H9 (cell line): Measurements from ENCODE around the gene CDC37. TPM values are rescaled to one million over a fixed set of nuclear protein-coding genes. Genes with fewer than 3 reads are reported as not detected.

Experiments
- DNase-seq: peaks from one replicate; pipeline ENCODE4 v3.0.0-alpha.2; 2017
- H2AFZ ChIP-seq: one replicate; pipeline ENCODE4 v1.6.1; 2013; ENCODE audit warnings: mild to moderate bottlenecking, low read length, control low read depth, moderate library complexity
- H2AK5ac ChIP-seq: 2 replicates; pipeline ENCODE4 v1.6.1; 2013; ENCODE audit warnings: low read length, control low read depth, mixed read lengths; ENCODE audit not compliant: insufficient read length
- H2BK120ac ChIP-seq: one replicate; pipeline ENCODE4 v1.6.1; 2013; ENCODE audit warnings: low read depth, mild to moderate bottlenecking, low read length, control low read depth, inconsistent platforms; ENCODE audit not compliant: poor library complexity, severe bottlenecking
- H2BK12ac ChIP-seq: 2 replicates; pipeline ENCODE4 v1.6.1; 2013; ENCODE audit warnings: low read length, control low read depth, mixed read lengths, low read depth; ENCODE audit not compliant: insufficient read length
- H2BK15ac ChIP-seq: 2 replicates; pipeline ENCODE4 v1.6.1; 2013; ENCODE audit warnings: low read depth, low read length, control low read depth
- H2BK20ac ChIP-seq: one replicate; pipeline ENCODE4 v1.6.1; 2013; ENCODE audit warnings: low read depth, mild to moderate bottlenecking, low read length, control low read depth, inconsistent platforms; ENCODE audit not compliant: poor library complexity, severe bottlenecking
- H2BK5ac ChIP-seq: 2 replicates; pipeline ENCODE4 v1.6.1; 2013; ENCODE audit warnings: low read length, control low read depth, mixed read lengths; ENCODE audit not compliant: insufficient read length
- H3K14ac ChIP-seq: 2 replicates; pipeline ENCODE4 v1.6.1; 2013; ENCODE audit warnings: low read length, control low read depth; ENCODE audit not compliant: insufficient read depth
- H3K18ac ChIP-seq: 2 replicates; pipeline ENCODE4 v1.6.1; 2013; ENCODE audit warnings: low read depth, mild to moderate bottlenecking, mixed read lengths, low read length, control low read depth; ENCODE audit not compliant: insufficient read length
- H3K23ac ChIP-seq: 2 replicates; pipeline ENCODE4 v1.6.1; 2013; ENCODE audit warnings: low read length, control low read depth, mixed read lengths, low read depth; ENCODE audit not compliant: insufficient read length
- H3K23me2 ChIP-seq: 2 replicates; pipeline ENCODE4 v1.6.1; 2013; ENCODE audit warnings: low read depth, mild to moderate bottlenecking, mixed read lengths, low read length, control low read depth; ENCODE audit not compliant: insufficient read length, poor library complexity, severe bottlenecking
- H3K27ac ChIP-seq: 2 replicates; pipeline ENCODE4 v1.5.1; 2013; ENCODE audit warnings: low read length, control low read depth, mixed read lengths, low read depth; ENCODE audit not compliant: insufficient read length
- H3K27me3 ChIP-seq: 2 replicates; pipeline ENCODE4 v1.6.1; 2013; ENCODE audit warnings: low read length, control low read depth, inconsistent platforms; ENCODE audit not compliant: insufficient read depth
- H3K4ac ChIP-seq: 2 replicates; pipeline ENCODE4 v1.6.1; 2013; ENCODE audit warnings: low read depth, mild to moderate bottlenecking, control low read depth, inconsistent platforms, low read length, moderate library complexity
- H3K4me1 ChIP-seq: 2 replicates; pipeline ENCODE4 v1.6.1; 2013; ENCODE audit warnings: low read length, control low read depth, inconsistent platforms; ENCODE audit not compliant: insufficient read depth
- H3K4me2 ChIP-seq: 2 replicates; pipeline ENCODE4 v1.6.1; 2013; ENCODE audit warnings: low read length, control low read depth, mixed read lengths; ENCODE audit not compliant: insufficient read length, insufficient read depth
- H3K56ac ChIP-seq: 2 replicates; pipeline ENCODE4 v1.6.1; 2013; ENCODE audit warnings: low read depth, mild to moderate bottlenecking, mixed read lengths, low read length, control low read depth; ENCODE audit not compliant: insufficient read length
- H3K79me1 ChIP-seq: 2 replicates; pipeline ENCODE4 v1.6.1; 2013; ENCODE audit warnings: low read depth, mild to moderate bottlenecking, moderate library complexity, low read length, control low read depth, inconsistent platforms; ENCODE audit not compliant: insufficient read depth, poor library complexity, severe bottlenecking
- H3K79me2 ChIP-seq: 2 replicates; pipeline ENCODE4 v1.6.1; 2013; ENCODE audit warnings: low read length, control low read depth, inconsistent platforms; ENCODE audit not compliant: insufficient read depth
- H3K9ac ChIP-seq: 2 replicates; pipeline ENCODE4 v1.6.1; 2013; ENCODE audit warnings: low read length, control low read depth, mixed read lengths; ENCODE audit not compliant: insufficient read length; ENCODE audit errors: extremely low read depth
- H3K9me3 ChIP-seq: one replicate; pipeline ENCODE4 v1.6.1; 2013; ENCODE audit warnings: low read depth, low read length, inconsistent platforms; ENCODE audit not compliant: control insufficient read depth
- H3T11ph ChIP-seq: one replicate; pipeline ENCODE4 v1.6.1; 2013; ENCODE audit warnings: mild to moderate bottlenecking, low read length, control low read depth, inconsistent platforms
- H4K20me1 ChIP-seq: one replicate; pipeline ENCODE4 v1.6.1; 2013; ENCODE audit not compliant: control insufficient read depth, insufficient read length, insufficient read depth
- H4K5ac ChIP-seq: 2 replicates; pipeline ENCODE4 v1.6.1; 2013; ENCODE audit warnings: low read depth, mild to moderate bottlenecking, mixed read lengths, low read length, control low read depth; ENCODE audit not compliant: insufficient read length
- H4K8ac ChIP-seq: replicated peaks from 2 replicates; pipeline ENCODE4 v1.6.1; 2013; ENCODE audit warnings: low read length, control low read depth, mixed read lengths, low read depth; ENCODE audit not compliant: insufficient read length
- H4K91ac ChIP-seq: 2 replicates; pipeline ENCODE4 v1.6.1; 2013; ENCODE audit warnings: low read depth, mild to moderate bottlenecking, moderate library complexity, mixed read lengths, low read length, control low read depth; ENCODE audit not compliant: insufficient read length
- H3K27ac Mint-ChIP-seq, 3 experiments: 2 replicates in 2 of 3; 3 replicates in 1 of 3; pipeline ENCODE4 v1.8.0; 2020 to 2021; ENCODE audit warnings: mixed read lengths in 3 of 3, mild to moderate bottlenecking in 1 of 3, moderate library complexity in 1 of 3
- H3K27me3 Mint-ChIP-seq: 2 replicates; pipeline ENCODE4 v1.8.0; 2021; ENCODE audit warnings: low read depth, mild to moderate bottlenecking, moderate library complexity, mixed read lengths
- H3K36me3 Mint-ChIP-seq, 3 experiments: 2 replicates in 2 of 3; 3 replicates in 1 of 3; pipeline ENCODE4 v1.8.0; 2020 to 2021; ENCODE audit warnings: low read depth in 3 of 3, mixed read lengths in 3 of 3; ENCODE audit not compliant: insufficient read depth in 1 of 3
- H3K4me1 Mint-ChIP-seq, 2 experiments: 2 replicates each; pipeline ENCODE4 v1.8.0; 2020; ENCODE audit warnings: mixed read lengths in 2 of 2
- H3K4me3 Mint-ChIP-seq, 2 experiments: 2 replicates in 1 of 2; 3 replicates in 1 of 2; pipeline ENCODE4 v1.8.0; 2020 to 2021; ENCODE audit warnings: mild to moderate bottlenecking in 2 of 2, mixed read lengths in 2 of 2, moderate library complexity in 1 of 2
- H3K9me3 Mint-ChIP-seq, 2 experiments: 2 replicates in 1 of 2; 3 replicates in 1 of 2; pipeline ENCODE4 v1.8.0; 2020; ENCODE audit warnings: mild to moderate bottlenecking in 2 of 2, mixed read lengths in 2 of 2, moderate library complexity in 1 of 2
- WGBS: extraction: QIAGEN DNeasy Blood & Tissue Kit; methylation state at CpG from one replicate; pipeline ENCODE4 v1.1.7; 2013; ENCODE audit warnings: missing lambda C conversion rate, low lambda C conversion rate, mixed read lengths; ENCODE audit not compliant: insufficient read length; ENCODE audit errors: extremely low coverage; 5-methylcytosine and 5-hydroxymethylcytosine counted together
- total RNA-seq: library from RNA; stranded (reverse); gene quantifications from 2 replicates; pipeline ENCODE4 v1.2.1, GENCODE V29; 2021
- TF ChIP-seq, protein P1 (sequence below): fragments of 200-600 bp; sonication (generic); conservative IDR thresholded peaks from 3 replicates; pipeline ENCODE4 v1.8.0; 2021; ENCODE audit warnings: antibody characterized with exemption, mild to moderate bottlenecking

CDC37 gene
- total RNA-seq, 1 experiment from 2014 or later: 155 TPM

- H3K4ac ChIP-seq: no peak overlapping the region
- WGBS: no CpG with 5 or more reads among the region's 25 CpGs
- H2BK120ac ChIP-seq: no peak overlapping the region
- peaks cover 4 to 9% of the 10 kb centered on the region in 2 experiments; a peak in 3 of 5 replicates for H3K9me3 Mint-ChIP-seq
- H4K8ac ChIP-seq: no peak overlapping the region
- no peak overlapping the region for H3K14ac ChIP-seq
- H4K20me1 ChIP-seq: peaks cover 2% of the 10 kb centered on the region
- no peak overlapping the region for H3K9ac ChIP-seq
- H3K27me3 Mint-ChIP-seq: peaks cover 77% of the 10 kb centered on the region
- DNase-seq: no peak
- H3K4me3 Mint-ChIP-seq: peak overlapping the region; percentile 59 to 77
- no peaks in the 10 kb centered on the region for H3K4me1 ChIP-seq
- no peaks in the 10 kb centered on the region for H3K79me2 ChIP-seq
- no peak overlapping the region for H3K18ac ChIP-seq
- H3K9me3 ChIP-seq: no peaks in the 10 kb centered on the region
- H3K27ac Mint-ChIP-seq: no peak overlapping the region
- no peak overlapping the region for H3T11ph ChIP-seq
- no peaks in the 10 kb centered on the region for H3K23me2 ChIP-seq
- no peak overlapping the region for H2AK5ac ChIP-seq
- no peak overlapping the region for H2BK20ac ChIP-seq
- peaks cover 26% of the 10 kb centered on the region for H3K27me3 ChIP-seq
- H2AFZ ChIP-seq: no peak overlapping the region
- no peak overlapping the region for H3K23ac ChIP-seq
- no peak overlapping the region for H3K56ac ChIP-seq
- H3K4me1 Mint-ChIP-seq: peaks cover 15 to 21% of the 10 kb centered on the region in 2 experiments; a peak in 3 of 4 replicates
- peak overlapping the region; percentile 23 for H3K4me2 ChIP-seq
- H3K36me3 Mint-ChIP-seq: peaks cover 0 to 4% (median 0%) of the 10 kb centered on the region in 3 experiments; a peak in 2 of 7 replicates
- H2BK12ac ChIP-seq: no peak overlapping the region
- no peak overlapping the region for H2BK5ac ChIP-seq
- H3K27ac ChIP-seq: no peak overlapping the region
- H4K5ac ChIP-seq: no peak overlapping the region
- TF ChIP-seq, protein P1, sequence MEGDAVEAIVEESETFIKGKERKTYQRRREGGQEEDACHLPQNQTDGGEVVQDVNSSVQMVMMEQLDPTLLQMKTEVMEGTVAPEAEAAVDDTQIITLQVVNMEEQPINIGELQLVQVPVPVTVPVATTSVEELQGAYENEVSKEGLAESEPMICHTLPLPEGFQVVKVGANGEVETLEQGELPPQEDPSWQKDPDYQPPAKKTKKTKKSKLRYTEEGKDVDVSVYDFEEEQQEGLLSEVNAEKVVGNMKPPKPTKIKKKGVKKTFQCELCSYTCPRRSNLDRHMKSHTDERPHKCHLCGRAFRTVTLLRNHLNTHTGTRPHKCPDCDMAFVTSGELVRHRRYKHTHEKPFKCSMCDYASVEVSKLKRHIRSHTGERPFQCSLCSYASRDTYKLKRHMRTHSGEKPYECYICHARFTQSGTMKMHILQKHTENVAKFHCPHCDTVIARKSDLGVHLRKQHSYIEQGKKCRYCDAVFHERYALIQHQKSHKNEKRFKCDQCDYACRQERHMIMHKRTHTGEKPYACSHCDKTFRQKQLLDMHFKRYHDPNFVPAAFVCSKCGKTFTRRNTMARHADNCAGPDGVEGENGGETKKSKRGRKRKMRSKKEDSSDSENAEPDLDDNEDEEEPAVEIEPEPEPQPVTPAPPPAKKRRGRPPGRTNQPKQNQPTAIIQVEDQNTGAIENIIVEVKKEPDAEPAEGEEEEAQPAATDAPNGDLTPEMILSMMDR: 0 out of 3 replicates have a peak, but pooled peaks have one; percentile 14
- H2BK15ac ChIP-seq: no peak overlapping the region
- no peaks in the 10 kb centered on the region for H3K79me1 ChIP-seq
- no peak overlapping the region for H4K91ac ChIP-seq
These were observed 28.1 kb upstream of the CDC37 start for GRCh38 chr19:10431254-10431942.
